A673 (cell line): ENCODE measurements around the gene HNRNPUL1. TPM values are rescaled to one million over a fixed set of nuclear protein-coding genes. Genes with fewer than 3 reads are reported as not detected.
A peak's percentile ranks its signal among the peaks of the same experiment; 100 is the strongest.

ENCODE experiments used
- BruUV-seq: library from RNA; stranded (reverse); fragments of 400-500 nt; replicated peaks from 2 replicates; lab custom pipeline; 2021; lab: Mats Ljungman, UMichigan
- CTCF ChIA-PET: fragments of 300-600 bp; sonication (Branson Sonifier 250); formaldehyde crosslinking; loops from one replicate; lab custom pipeline; 2022; ENCODE audit warnings: antibody characterized with exemption; lab: Charles Lee
- POLR2A ChIA-PET: fragments of 300-600 bp; sonication (Branson Sonifier 250); formaldehyde crosslinking; loops from one replicate; lab custom pipeline; 2022; ENCODE audit warnings: antibody characterized with exemption; ENCODE audit not compliant: low non-redundant PET; lab: Charles Lee
- DNase-seq: peaks from one replicate; pipeline ENCODE4 v3.0.0-alpha.2; 2015; ENCODE audit warnings: low spot score
- H3K27ac ChIP-seq: fragments of 200-600 bp; sonication (generic); 2 replicates; pipeline ENCODE4 v1.5.1; 2016; ENCODE audit warnings: mixed run types, low read depth, mild to moderate bottlenecking, mixed read lengths, antibody characterized with exemption, low read length; ENCODE audit not compliant: poor library complexity, severe bottlenecking
- H3K27me3 ChIP-seq: fragments of 200-600 bp; sonication (generic); replicated peaks from 2 replicates; pipeline ENCODE4 v1.6.1; 2017; ENCODE audit warnings: mixed run types, low read depth, mild to moderate bottlenecking, mixed read lengths, antibody characterized with exemption, low read length; ENCODE audit not compliant: insufficient read depth, poor library complexity
- H3K36me3 ChIP-seq: fragments of 200-600 bp; sonication (generic); 2 replicates; pipeline ENCODE4 v1.6.1; 2016; ENCODE audit warnings: mixed run types, mild to moderate bottlenecking, mixed read lengths, antibody characterized with exemption, low read length; ENCODE audit not compliant: insufficient read depth, poor library complexity, severe bottlenecking
- H3K4me1 ChIP-seq: fragments of 200-600 bp; sonication (generic); 2 replicates; pipeline ENCODE4 v1.6.1; 2017; ENCODE audit warnings: mixed run types, mild to moderate bottlenecking, mixed read lengths, antibody characterized with exemption, low read length; ENCODE audit not compliant: insufficient read depth, poor library complexity, severe bottlenecking
- H3K4me3 ChIP-seq: fragments of 200-600 bp; sonication (generic); 2 replicates; pipeline ENCODE4 v1.5.1; 2016; ENCODE audit warnings: low read depth, mixed run types, mild to moderate bottlenecking, mixed read lengths, low read length; ENCODE audit not compliant: poor library complexity, severe bottlenecking
- H3K9me3 ChIP-seq: fragments of 200-600 bp; sonication (generic); 2 replicates; pipeline ENCODE4 v1.6.1; 2016; ENCODE audit warnings: mixed run types, low read depth, mild to moderate bottlenecking, mixed read lengths, antibody characterized with exemption, low read length; ENCODE audit not compliant: poor library complexity, severe bottlenecking
- CTCF ChIP-seq: fragments of 300-800, 200-600 bp; sonication (generic); conservative IDR thresholded peaks from 2 replicates; pipeline ENCODE4 v1.5.1; 2017; ENCODE audit warnings: low read depth, mild to moderate bottlenecking, antibody characterized with exemption, low read length, moderate library complexity, mixed read lengths
- EZH2 ChIP-seq: fragments of 200-600 bp; sonication (generic); IDR thresholded peaks from 2 replicates; pipeline ENCODE4 v1.6.1; 2017; ENCODE audit warnings: borderline replicate concordance, low read depth, mild to moderate bottlenecking, mixed read lengths, antibody characterized with exemption, low read length; ENCODE audit not compliant: poor library complexity, severe bottlenecking
- intact Hi-C: fragments of 100-400 bp; cut with micrococcal nuclease; formaldehyde crosslinking; loops from one replicate; pipeline ENCODE4 v1.10.0; 2022; ENCODE audit not compliant: unreplicated experiment
- total RNA-seq: library from RNA; stranded (reverse); gene quantifications from 2 replicates; pipeline ENCODE4 v1.2.3, GENCODE V29; 2021

HNRNPUL1 gene
- total RNA-seq, 1 experiment from 2014 or later: 344 TPM

- Histone ChIP-seq H3K4me1 (no peaks in the 10 kb centered on the region), H3K4me3 (peak within 1 kb of the TSS; percentile 32), H3K9me3 (no peaks in the 10 kb centered on the region), H3K27me3 (no peaks in the 10 kb centered on the region), H3K36me3 (no peaks in the 10 kb centered on the region), H3K27ac (no peak within 1 kb of the TSS)
- POLR2A ChIA-PET: no interaction called here
- CTCF ChIA-PET: interaction anchor here (0.6 kb wide), 1 partner anchor 15 kb away, joined by 5 read pairs; no protein-coding TSS in a partner anchor
- DNase-seq: no peak
- intact Hi-C loops: no loop called here
- BruUV-seq: no TSS peak
- TF ChIP-seq CTCF (no peak), EZH2 (no peak)
Measured at GRCh38 chr19:41218615-41219507, 45.3 kb upstream of the HNRNPUL1 start, which contains the start of gene AXL. TSS of gene AXL (plus strand) at chr19:41219223. CDS start at chr19:41219393, 170 bp downstream.

GRCh38 chr19:41219924-41220567 lies 44.1 kb upstream of the HNRNPUL1 start:
- ChIA-PET CTCF (no interaction called here), POLR2A (no interaction called here)
- no TSS peak for BruUV-seq
- TF ChIP-seq CTCF (no peak), EZH2 (no peak)
- no peaks in the 10 kb centered on the region for H3K4me1 ChIP-seq
- H3K36me3 ChIP-seq: no peaks in the 10 kb centered on the region
- intact Hi-C loops: no loop called here
- H3K4me3 ChIP-seq: no peak overlapping the region
- H3K27me3 ChIP-seq: no peaks in the 10 kb centered on the region
- DNase-seq: no peak
- no peak overlapping the region for H3K27ac ChIP-seq
- H3K9me3 ChIP-seq: no peaks in the 10 kb centered on the region

- intact Hi-C loops: no loop called here
Measured at GRCh38 chr19:41220811-41221210, 43.4 kb upstream of the HNRNPUL1 start.

More at GRCh38 chr19:41220811-41221210, 43.4 kb upstream of the HNRNPUL1 start:
- Histone ChIP-seq H3K9me3 (no peaks in the 10 kb centered on the region), H3K27me3 (no peaks in the 10 kb centered on the region), H3K27ac (no peak overlapping the region), H3K4me1 (no peaks in the 10 kb centered on the region), H3K36me3 (no peaks in the 10 kb centered on the region), H3K4me3 (no peak overlapping the region)
- TF ChIP-seq CTCF (no peak), EZH2 (no peak)
- DNase-seq: no peak
- CTCF ChIA-PET: no interaction called here
- POLR2A ChIA-PET: interaction anchor here (0.6 kb wide), 1 partner anchor 12 kb away, joined by 3 read pairs; no protein-coding TSS in a partner anchor
- BruUV-seq: no TSS peak
